GM23248 (cell line): ENCODE data around the gene RALY.

Experiments used
- EZH2 ChIP-seq: fragments of 200-600 bp; sonication (generic); IDR thresholded peaks from 2 replicates; pipeline ENCODE4 v1.6.1; 2018; ENCODE audit warnings: antibody characterized with exemption, mild to moderate bottlenecking; ENCODE audit not compliant: insufficient read depth, poor library complexity, severe bottlenecking
- EZH2phosphoT487 ChIP-seq: fragments of 200-600 bp; sonication (generic); IDR thresholded peaks from 2 replicates; pipeline ENCODE4 v1.6.1; 2018; ENCODE audit warnings: antibody characterized with exemption, moderate library complexity, mild to moderate bottlenecking, low read depth; ENCODE audit not compliant: insufficient read depth

DNA sequence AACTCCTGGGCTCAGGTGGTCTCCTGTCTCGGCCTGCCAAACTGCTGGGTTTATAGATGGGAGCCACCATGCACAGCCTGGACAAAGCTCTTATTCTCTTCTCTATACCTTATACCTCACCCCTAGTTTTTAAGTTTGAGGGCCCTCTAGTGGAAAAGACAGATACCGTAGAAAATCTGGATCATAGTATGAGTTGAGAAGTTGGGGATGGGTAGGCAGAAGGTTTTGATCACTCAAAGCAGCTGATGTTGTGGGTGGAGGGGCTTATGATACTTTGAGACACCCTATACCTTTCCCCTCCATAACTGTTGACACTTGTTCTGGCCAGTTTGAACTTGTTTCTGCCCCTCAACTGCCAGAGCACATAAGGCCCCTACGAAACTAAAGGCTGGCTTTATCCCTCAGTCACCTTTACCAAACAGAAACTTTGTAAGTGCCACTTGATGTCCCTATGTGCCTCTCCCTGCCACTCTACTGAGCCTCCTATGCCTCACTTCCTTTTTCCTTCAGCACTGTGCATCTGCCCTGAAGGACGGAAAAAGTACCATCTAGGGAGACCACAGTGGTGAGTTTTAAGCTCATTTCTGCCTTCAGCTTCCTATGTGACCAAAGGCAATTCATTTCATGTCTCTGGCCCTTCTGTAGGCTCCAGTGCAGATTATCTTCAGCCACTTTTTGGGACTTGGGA is 28.6 kb downstream of the RALY start:
- TF ChIP-seq EZH2phosphoT487, result no peak
- TF ChIP-seq EZH2, result no peak
